K562 (cell line): Measurements from ENCODE around the gene RBM28. TPM values are rescaled to one million over a fixed set of nuclear protein-coding genes. Genes with fewer than 3 reads are reported as not detected.

ENCODE experiments used
- CBX5 ChIP-seq: IDR thresholded peaks from 2 replicates; pipeline ENCODE4 v1.6.1; 2014; ENCODE audit warnings: low read depth, borderline replicate concordance
- NR2C1 ChIP-seq, 2 experiments: fragments of 450-650 bp; IDR thresholded peaks; 2 replicates each; pipeline ENCODE4 v1.6.1; 2017; ENCODE audit warnings: mild to moderate bottlenecking in 2 of 2, antibody characterized with exemption in 1 of 2, inconsistent platforms in 1 of 2, missing compliant biosample characterization in 1 of 2, missing genetic modification characterization in 1 of 2
- PRPF4 ChIP-seq: fragments of 200-400 bp; formaldehyde crosslinking; IDR thresholded peaks from one replicate; pipeline ENCODE4 v1.6.1; 2017; ENCODE audit warnings: low read length, low read depth, mild to moderate bottlenecking; ENCODE audit not compliant: insufficient read depth, poor library complexity, severe bottlenecking
- SNIP1 ChIP-seq: fragments of 450-650 bp; IDR thresholded peaks from 2 replicates; pipeline ENCODE4 v1.7.1; 2017; ENCODE audit warnings: low read depth, mild to moderate bottlenecking
- ZBTB40 ChIP-seq, 2 experiments: fragments of 450-650 bp in 1 of 2; sonication (generic) in 1 of 2; formaldehyde crosslinking in 1 of 2; IDR thresholded peaks; 2 replicates each; pipeline versions ENCODE4 v1.7.1 to v1.9.0; 2016 to 2022; ENCODE audit warnings: inconsistent platforms in 1 of 2, mild to moderate bottlenecking in 1 of 2, missing genetic modification reagents in 1 of 2
- ZKSCAN1 ChIP-seq: fragments of 150-350 bp; IDR thresholded peaks from 2 replicates; pipeline ENCODE4 v1.6.1; 2016; ENCODE audit warnings: low read depth, low read length
- ZKSCAN3 ChIP-seq: fragments of 250-450 bp; sonication (Bioruptor Pico); IDR thresholded peaks from 2 replicates; pipeline ENCODE4 v1.4.0; 2020
- ZNF511 ChIP-seq: sonication (generic); formaldehyde crosslinking; IDR thresholded peaks from 2 replicates; pipeline ENCODE4 v1.8.0; 2022; ENCODE audit warnings: mild to moderate bottlenecking, missing genetic modification reagents
- polyA plus RNA-seq, 8 experiments: library from polyadenylated mRNA; depleted of rRNA in 4 of 8; stranded (reverse) in 5 of 8; unstranded in 3 of 8; fragments of >200 nt; fragmentation: Nextera tagmentation in 2 of 8; fragmentation: Illumina TruSeq in 1 of 8; extraction: Ambion mirVana in 2 of 8; extraction: Trizol in 1 of 8; gene quantifications; 2 replicates each; pipeline versions ENCODE4 v1.2.1 to v1.2.3, GENCODE V29; 2011 to 2014; ENCODE audit warnings: inconsistent platforms in 1 of 8, missing spikeins in 1 of 8
- total RNA-seq, 7 experiments: library from RNA; depleted of rRNA in 6 of 7; stranded (reverse); fragments of >200 nt in 6 of 7; fragmentation: Illumina TruSeq in 2 of 7; extraction: Trizol in 2 of 7; gene quantifications; 2 replicates each; pipeline versions ENCODE4 v1.2.1 to v1.2.3, GENCODE V29; 2011 to 2021; ENCODE audit warnings: low replicate concordance in 1 of 7

RBM28 gene
- total and polyA plus RNA-seq, 9 of the 15 experiments (the other 6 are each of a cell fraction or from before 2014, with no cell fraction given): 65.8 to 213 (median 138) TPM

GRCh38 chr7:128352636-128353035, 8.9 kb upstream of the RBM28 start (continued):
- no peak for TF ChIP-seq ZBTB40 (IDR thresholded peaks at IDR 0.05)
- no peak for TF ChIP-seq ZBTB40 (CRISPR knock-in tag; IDR thresholded peaks at IDR 0.05)
- no peak for TF ChIP-seq ZKSCAN3 (CRISPR knock-in tag)
- no peak for TF ChIP-seq ZKSCAN1
- TF ChIP-seq NR2C1 (IDR thresholded peaks at IDR 0.05): no peak; the same call in 1 of the 2 replicates
- no peak for TF ChIP-seq NR2C1 (tag; IDR thresholded peaks at IDR 0.05)
- TF ChIP-seq CBX5: no peak
- TF ChIP-seq SNIP1: no peak
- no peak for TF ChIP-seq ZNF511
- no peak for TF ChIP-seq PRPF4
- TF ChIP-seq, all 486 proteins: peak for 0
